HepG2 (cell line): ENCODE measurements around the gene LYPD6.

ENCODE experiments used
- EZH2 ChIP-seq: conservative IDR thresholded peaks from 2 replicates; pipeline ENCODE4 v1.6.1; 2012; ENCODE audit warnings: mild to moderate bottlenecking, low read depth, low read length, moderate library complexity
- HNRNPUL1 ChIP-seq: fragments of 200-400 bp; formaldehyde crosslinking; IDR thresholded peaks from 2 replicates; pipeline ENCODE4 v1.6.1; 2017; ENCODE audit warnings: low read depth, mild to moderate bottlenecking, low read length, moderate library complexity
- NFE2 ChIP-seq: sonication (generic); formaldehyde crosslinking; IDR thresholded peaks from 2 replicates; pipeline ENCODE4 v1.4.0; 2020; ENCODE audit warnings: missing genetic modification reagents
- ZBTB2 ChIP-seq: sonication (generic); formaldehyde crosslinking; IDR thresholded peaks from 2 replicates; pipeline ENCODE4 v1.8.0; 2022; ENCODE audit warnings: low read depth, missing genetic modification reagents
- ZNF513 ChIP-seq: sonication (generic); formaldehyde crosslinking; conservative IDR thresholded peaks from 2 replicates; pipeline ENCODE4 v1.5.0; 2020; ENCODE audit warnings: missing genetic modification reagents
- ZNF639 ChIP-seq: conservative IDR thresholded peaks from 2 replicates; pipeline ENCODE4 v1.6.1; 2018; ENCODE audit warnings: missing genetic modification reagents

GRCh38 chr2:149329068-149329467, 1.3 kb upstream of the LYPD6 start:
- TF ChIP-seq NFE2 (CRISPR knock-in tag) (no peak), ZBTB2 (CRISPR knock-in tag) (no peak), HNRNPUL1 (no peak), EZH2 (no peak), ZNF639 (CRISPR knock-in tag) (no peak), ZNF513 (CRISPR knock-in tag) (no peak)
